GM18909 (cell line): ENCODE measurements around the gene PEX10.

Experiments
- ATAC-seq: cut with Tn5 transposase; IDR thresholded peaks from one replicate; pipeline ENCODE4 v1.9.1; 2021; ENCODE audit warnings: mild to moderate bottlenecking; ENCODE audit not compliant: unreplicated experiment, poor library complexity

Gene PEX10

DNA sequence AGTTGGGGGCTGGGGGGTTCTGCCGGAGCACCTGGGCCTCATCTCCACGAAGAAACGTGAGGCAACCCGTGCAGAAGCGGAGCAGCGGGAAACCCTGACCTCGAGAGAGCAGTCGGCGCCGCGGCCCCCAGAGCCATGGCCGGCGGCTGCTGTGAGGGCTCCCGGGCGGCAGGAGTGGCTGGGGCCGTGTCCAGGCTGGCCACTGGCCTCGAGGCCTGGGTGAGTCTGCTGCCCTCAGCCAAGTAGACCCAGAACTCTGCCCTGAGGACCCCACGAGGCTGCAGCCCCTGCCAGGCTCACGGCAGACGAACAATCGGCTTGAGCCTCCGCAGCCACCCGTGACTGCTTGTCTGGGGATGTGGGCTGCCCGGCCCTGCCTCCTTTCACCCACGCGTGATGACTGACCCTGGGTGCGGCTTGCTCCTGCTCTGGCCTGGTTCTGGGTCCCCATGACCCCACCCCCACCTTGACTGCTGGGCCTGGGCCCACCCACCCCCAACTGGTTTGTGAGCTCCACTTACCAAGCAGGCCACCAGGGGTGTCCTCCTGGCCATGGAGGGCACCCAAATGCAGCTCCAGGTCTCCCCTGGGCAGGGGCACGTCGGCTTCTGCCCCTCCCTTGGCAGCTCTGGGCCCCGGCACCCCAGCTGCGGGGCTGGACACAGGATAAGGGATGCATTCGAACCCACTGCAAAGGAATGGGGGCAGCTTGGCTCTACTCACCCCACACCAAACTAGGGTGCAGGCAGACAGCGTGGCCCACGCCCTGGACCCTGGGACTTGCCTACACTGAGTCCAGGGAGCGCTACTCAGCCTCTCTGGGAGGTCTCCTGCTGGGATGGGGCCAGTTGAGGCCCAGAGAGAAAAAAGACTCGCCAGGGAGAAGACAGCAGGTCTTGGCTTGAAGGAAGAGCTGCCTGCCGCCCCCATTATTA lies 55.2 kb downstream of the PEX10 start:
- ATAC-seq, result no peak

DNA sequence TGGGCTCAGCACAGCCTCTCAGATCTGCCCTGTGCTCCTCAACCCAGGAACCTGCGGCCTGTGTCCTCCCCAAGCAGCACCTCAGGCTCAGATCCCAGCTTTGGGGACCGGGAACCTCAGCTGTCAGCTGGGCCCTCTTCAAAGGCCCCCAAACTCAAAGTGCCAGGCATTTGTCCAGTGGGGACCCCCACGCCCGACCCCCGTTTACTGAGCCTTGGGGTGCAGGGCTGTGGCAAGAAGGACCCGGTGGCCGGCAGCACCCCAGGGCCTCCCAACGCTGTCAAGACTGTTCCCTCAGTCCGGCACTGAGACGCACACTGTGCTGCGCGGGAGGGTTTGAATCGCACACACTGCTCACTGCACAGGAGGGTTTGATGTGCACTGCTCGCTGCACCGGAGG lies 56.0 kb downstream of the PEX10 start:
- ATAC-seq, result no peak

DNA sequence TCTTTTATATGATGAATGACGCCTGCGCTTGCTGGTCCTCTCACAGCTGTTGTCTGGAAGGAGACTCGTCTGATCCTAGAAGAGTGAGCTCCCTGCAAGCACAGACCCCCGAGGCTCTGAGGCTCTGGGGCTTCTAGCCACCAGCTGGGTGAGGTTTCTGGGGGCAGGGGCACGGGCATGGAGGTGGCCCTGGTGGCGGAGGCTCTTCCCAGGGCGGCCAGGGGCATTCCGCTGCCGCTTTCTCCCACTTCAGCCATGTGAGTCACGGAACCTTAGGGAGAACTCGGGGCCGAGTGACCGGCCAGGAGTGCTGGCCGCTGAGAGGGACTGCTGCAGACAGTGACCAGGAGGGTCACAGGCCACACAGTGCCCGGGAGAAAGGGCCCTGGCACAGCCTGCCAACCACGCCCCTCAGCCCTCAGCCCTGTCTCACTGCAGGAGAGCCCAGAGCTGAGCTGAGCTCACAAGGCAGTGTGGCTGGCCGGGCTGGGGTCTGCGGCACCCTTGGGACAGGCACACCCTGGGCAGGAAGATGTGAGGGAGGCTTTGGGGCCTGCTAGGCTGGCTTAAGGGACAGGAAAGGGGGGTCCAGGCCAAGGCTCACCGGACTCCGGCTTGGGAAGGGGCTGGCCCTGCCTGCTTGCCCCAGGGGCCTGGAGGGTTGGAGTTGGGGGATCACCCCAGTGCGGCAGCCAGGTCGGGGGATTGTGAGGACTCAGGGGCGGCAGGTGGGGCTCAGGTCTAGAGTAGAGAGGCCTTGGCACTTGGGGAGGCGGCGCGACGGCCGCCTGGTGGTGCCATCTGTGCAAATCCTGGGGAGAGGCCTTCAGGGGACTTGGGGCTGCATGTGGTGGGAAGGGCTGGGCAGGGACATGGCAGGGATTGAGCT lies 56.7 kb downstream of the PEX10 start:
- no peak for ATAC-seq

DNA sequence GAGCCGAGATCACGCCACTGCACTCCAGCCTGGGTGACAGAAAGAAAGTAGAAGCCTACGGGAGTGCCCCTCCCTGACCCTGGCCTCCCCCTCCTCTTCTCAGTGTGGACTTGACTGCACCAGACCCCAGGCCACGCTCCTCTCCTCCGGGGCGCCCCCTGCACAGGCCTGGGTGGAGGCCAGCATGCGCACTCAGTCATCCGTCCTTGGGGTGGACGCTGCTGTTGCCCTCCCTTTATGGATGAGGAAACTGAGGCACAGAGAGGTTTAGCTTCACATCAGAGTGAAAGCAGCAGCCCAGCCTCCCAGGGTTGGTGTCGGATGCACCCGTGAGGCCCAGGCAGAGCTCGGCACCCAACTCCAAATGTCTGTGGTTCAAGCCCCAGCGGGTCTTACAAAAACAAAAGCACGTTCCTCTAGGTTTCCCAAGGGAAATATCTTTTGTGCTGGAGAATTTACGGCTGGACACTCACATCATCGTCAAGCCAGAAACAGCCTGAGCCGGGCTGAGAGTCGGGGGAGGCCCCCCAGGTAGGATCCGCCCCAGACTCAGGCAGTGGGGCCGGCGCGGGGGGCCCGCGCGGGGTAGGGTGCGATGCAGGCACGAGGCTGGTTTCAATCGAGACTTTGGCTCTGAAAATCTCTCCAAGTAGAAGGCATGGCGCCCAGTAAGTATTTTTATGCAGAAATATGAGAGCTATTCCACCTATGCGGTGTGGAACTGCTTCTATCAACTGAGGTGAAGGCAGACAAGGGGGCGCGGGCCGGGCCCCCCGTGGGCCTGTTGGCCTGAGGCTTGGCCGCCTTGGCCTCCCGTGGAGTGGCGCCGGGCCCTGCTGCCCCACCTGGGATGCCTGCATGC lies 57.6 kb downstream of the PEX10 start:
- no peak for ATAC-seq
